ENCODE data around the gene DPH7.

DPH7 gene

DNA sequence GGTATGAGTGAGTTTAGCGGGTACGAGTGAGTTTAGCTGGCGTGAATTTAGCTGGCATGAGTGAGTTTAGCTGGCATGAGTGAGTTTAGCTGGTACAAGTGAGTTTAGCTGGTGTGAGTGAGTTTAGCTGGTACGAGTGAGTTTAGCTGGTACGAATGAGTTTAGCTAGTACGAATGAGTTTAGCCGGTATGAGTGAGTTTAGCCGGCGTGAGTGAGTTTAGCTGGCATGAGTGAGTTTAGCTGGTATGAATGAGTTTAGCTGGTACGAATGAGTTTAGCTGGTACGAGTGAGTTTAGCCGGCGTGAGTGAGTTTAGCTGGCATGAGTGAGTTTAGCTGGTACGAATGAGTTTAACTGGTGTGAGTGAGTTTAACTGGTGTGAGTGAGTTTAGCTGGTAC lies 69.5 kb downstream of the DPH7 start:
- DNase-seq, result no peak
- Histone ChIP-seq H3K27me3 (no peaks in the 10 kb centered on the region), H3K36me3 (no peaks in the 10 kb centered on the region), H3K4me3 (ENCODE audit: low read depth, low read length) (no peak overlapping the region), H3K4me1 (no peaks in the 10 kb centered on the region), H3K9me3 (no peaks in the 10 kb centered on the region)
- TF ChIP-seq, protein P1, sequence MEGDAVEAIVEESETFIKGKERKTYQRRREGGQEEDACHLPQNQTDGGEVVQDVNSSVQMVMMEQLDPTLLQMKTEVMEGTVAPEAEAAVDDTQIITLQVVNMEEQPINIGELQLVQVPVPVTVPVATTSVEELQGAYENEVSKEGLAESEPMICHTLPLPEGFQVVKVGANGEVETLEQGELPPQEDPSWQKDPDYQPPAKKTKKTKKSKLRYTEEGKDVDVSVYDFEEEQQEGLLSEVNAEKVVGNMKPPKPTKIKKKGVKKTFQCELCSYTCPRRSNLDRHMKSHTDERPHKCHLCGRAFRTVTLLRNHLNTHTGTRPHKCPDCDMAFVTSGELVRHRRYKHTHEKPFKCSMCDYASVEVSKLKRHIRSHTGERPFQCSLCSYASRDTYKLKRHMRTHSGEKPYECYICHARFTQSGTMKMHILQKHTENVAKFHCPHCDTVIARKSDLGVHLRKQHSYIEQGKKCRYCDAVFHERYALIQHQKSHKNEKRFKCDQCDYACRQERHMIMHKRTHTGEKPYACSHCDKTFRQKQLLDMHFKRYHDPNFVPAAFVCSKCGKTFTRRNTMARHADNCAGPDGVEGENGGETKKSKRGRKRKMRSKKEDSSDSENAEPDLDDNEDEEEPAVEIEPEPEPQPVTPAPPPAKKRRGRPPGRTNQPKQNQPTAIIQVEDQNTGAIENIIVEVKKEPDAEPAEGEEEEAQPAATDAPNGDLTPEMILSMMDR (IDR thresholded peaks at IDR 0.05; ENCODE audit: low read depth, low read length), result no peak

DNA sequence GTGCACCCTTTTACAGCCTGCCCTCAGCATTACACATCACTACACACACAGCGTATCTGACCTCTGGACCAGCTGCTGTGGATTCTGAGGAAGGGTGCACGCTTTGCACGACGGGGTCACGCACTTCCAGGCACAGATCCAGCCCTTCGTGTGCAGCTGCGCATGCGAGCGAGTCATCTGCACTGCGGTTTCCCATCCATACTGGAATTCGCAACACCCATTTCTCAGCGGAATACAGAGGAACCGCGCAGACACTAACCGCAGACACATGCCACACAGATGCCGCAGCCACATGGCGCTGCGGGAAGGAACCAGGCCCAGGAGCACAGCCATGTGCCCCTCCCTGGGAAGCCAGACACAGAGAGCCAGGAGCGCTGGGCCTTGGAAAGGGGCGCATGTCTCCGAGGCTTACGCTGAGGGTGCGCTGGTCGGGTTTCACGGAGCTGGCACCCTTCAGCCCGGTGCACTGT lies 72.0 kb downstream of the DPH7 start:
- no peak for DNase-seq
- H3K9me3 ChIP-seq, result no peaks in the 10 kb centered on the region
- TF ChIP-seq, protein P1 (IDR thresholded peaks at IDR 0.05; ENCODE audit: low read depth, low read length), result no peak

DNA sequence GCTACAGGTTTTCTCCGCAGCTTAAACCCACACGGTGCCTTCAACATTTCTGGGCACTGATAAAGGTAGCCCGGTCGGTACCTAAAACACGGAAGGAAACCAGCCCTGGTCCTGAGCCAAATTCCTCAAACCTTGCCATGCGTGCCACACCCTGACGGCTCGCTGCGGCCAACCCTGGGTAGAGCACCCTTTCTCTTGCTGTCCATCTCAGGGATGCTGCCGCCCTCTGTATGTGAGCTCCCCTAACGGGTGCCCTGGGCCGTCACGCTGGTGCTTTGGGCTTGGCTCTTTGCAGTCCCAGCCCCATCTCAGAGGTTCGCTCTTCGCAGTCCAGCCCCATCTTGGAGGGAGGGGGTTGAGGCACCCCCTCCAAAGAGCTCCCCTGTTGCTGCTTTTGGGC lies 72.5 kb downstream of the DPH7 start:
- Histone ChIP-seq H3K4me1 (no peaks in the 10 kb centered on the region), H3K4me3 (ENCODE audit: low read depth, low read length) (no peak overlapping the region), H3K9me3 (no peaks in the 10 kb centered on the region), H3K27me3 (no peaks in the 10 kb centered on the region), H3K36me3 (no peaks in the 10 kb centered on the region)
- TF ChIP-seq, protein P1 (IDR thresholded peaks at IDR 0.05; ENCODE audit: low read depth, low read length), result no peak
- no peak for DNase-seq

More for the DNA sequence above, 72.0 kb downstream of the DPH7 start:
- Histone ChIP-seq H3K4me1 (no peaks in the 10 kb centered on the region), H3K36me3 (no peaks in the 10 kb centered on the region), H3K27me3 (no peaks in the 10 kb centered on the region), H3K4me3 (ENCODE audit: low read depth, low read length) (no peak overlapping the region)

DNA sequence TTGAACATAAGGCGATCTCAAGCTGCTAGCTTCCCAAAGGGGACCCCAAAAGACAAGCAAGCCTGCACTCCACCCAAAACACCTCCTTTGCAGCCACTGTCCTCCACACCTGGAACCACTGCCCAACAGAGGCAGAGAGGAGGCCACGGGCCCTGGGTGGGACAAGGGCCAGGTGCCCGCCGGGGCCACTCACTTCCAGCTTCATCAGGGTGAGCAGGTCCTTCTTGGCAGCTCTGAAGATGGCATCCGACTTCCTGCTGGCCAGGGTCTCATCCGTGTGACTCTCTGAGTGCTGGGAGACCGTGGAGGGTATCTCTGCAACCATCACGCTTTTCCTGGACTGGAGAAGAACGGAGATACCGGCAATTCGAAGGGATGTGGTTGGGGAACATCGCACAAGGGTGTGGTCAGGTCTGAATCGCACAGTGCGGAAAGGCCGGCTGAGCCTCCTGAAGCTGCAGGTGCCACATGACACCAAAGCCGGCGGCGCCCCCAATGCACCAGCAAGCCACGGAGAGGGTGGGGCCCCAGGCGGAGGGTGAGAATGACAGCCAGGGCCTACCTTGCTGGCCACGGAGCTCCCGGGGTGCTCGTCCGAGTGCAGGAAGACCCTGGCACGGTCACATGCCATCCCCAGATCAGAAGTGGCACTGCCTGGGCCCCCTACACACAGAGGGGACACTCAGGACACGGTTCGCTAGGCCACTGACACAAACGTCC lies 73.1 kb downstream of the DPH7 start:
- Histone ChIP-seq H3K27me3 (no peaks in the 10 kb centered on the region), H3K36me3 (no peaks in the 10 kb centered on the region), H3K4me1 (no peaks in the 10 kb centered on the region), H3K4me3 (ENCODE audit: low read depth, low read length) (no peak overlapping the region), H3K9me3 (no peaks in the 10 kb centered on the region)
- TF ChIP-seq, protein P1 (IDR thresholded peaks at IDR 0.05; ENCODE audit: low read depth, low read length), result no peak
- DNase-seq, result no peak

Data from BE2C (cell line).